ENCODE data around the gene TCTN3. TPM values are rescaled to one million over a fixed set of nuclear protein-coding genes. Genes with fewer than 3 reads are reported as not detected.
"Not testable (repeated sequence)": the region's sequence is repeated elsewhere in the genome, so short reads cannot be mapped to it uniquely, and the experiment has no call there.

The TCTN3 gene
- total and polyA plus RNA-seq, 10 of the 15 experiments (the other 5 are each of a cell fraction or from before 2014, with no cell fraction given) = 20.0 to 48.7 (median 29.1) TPM

- BruUV-seq (replicated peaks) = no TSS peak
- SMC1A ChIA-PET (ENCODE audit: uncharacterized antibody, unreplicated experiment) = interaction anchor here (0.6 kb wide), 1 partner anchor 39 kb away, joined by 4 read pairs; no protein-coding TSS in a partner anchor
- WGBS (ENCODE audit: insufficient coverage, insufficient replicate concordance, low lambda C conversion rate, missing lambda C conversion rate) = 96% methylated on average over 1 of the region's 1 CpG
- Histone ChIP-seq H3K79me2 (ENCODE audit: control insufficient read depth, insufficient read depth, low read length) (no peaks in the 10 kb centered on the region), H4K20me1 (ENCODE audit: control insufficient read depth, insufficient read depth) (no peaks in the 10 kb centered on the region), H3K27me3 (replicated peaks in 1 of 2; ENCODE audit: control insufficient read depth in 2 of 2, insufficient read depth in 2 of 2, low read length in 1 of 2) (no peaks in the 10 kb centered on the region), H3K4me1 (ENCODE audit: control insufficient read depth, insufficient read depth, low read length) (no peaks in the 10 kb centered on the region), H3K9me3 (replicated peaks; ENCODE audit: control insufficient read depth, insufficient read depth, low read length) (no peaks in the 10 kb centered on the region), H3K4me2 (ENCODE audit: control insufficient read depth, insufficient read depth) (no peak overlapping the region), H3K4me3 (no peak overlapping the region), H3K36me3 (ENCODE audit: control insufficient read depth in 2 of 2, insufficient read depth in 2 of 2, low read length in 1 of 2) (peaks cover 0 to 6% of the 10 kb centered on the region in 2 experiments; a peak in 3 of 4 replicates), H3K9ac (ENCODE audit: control insufficient read depth, insufficient read depth, low read length) (no peak overlapping the region), H2AFZ (ENCODE audit: control insufficient read depth, low read depth, low read length) (no peak overlapping the region), H3K27ac (ENCODE audit: control insufficient read depth, insufficient read depth) (no peak overlapping the region)
- POLR2A ChIA-PET = no interaction called here
- ATAC-seq = no peak
- intact Hi-C loops (cut with micrococcal nuclease; ENCODE audit: unreplicated experiment) (no loop called here), in situ Hi-C loops (cut with MboI) (no loop called here)
- peak; percentile 70 for FAIRE-seq
- TF ChIP-seq CREM (IDR thresholded peaks at IDR 0.05; ENCODE audit: low read depth) (no peak), ZNF24 (IDR thresholded peaks at IDR 0.05) (peak; percentile 91), NFYA (IDR thresholded peaks at IDR 0.05; ENCODE audit: borderline replicate concordance, low read depth, low read length) (no peak), TCF3 (IDR thresholded peaks at IDR 0.05; ENCODE audit: borderline replicate concordance, insufficient read depth, low read depth, low read length) (no peak)
- DNase-seq (ENCODE audit: low read depth, low spot score) = no peak
- CTCF ChIA-PET = no interaction called here
- RAD21 ChIA-PET (ENCODE audit: unreplicated experiment) = no interaction called here
Observed at GRCh38 chr10:95674643-95675042, 19.1 kb downstream of the TCTN3 start.

- BruUV-seq (replicated peaks); ATAC-seq; in situ Hi-C loops (cut with MboI); H3K4me1 ChIP-seq (ENCODE audit: control insufficient read depth, insufficient read depth, low read length); H4K20me1 ChIP-seq (ENCODE audit: control insufficient read depth, insufficient read depth); DNase-seq (ENCODE audit: low read depth, low spot score); H2AFZ ChIP-seq (ENCODE audit: control insufficient read depth, low read depth, low read length); H3K36me3 ChIP-seq (ENCODE audit: control insufficient read depth in 2 of 2, insufficient read depth in 2 of 2, low read length in 1 of 2); FAIRE-seq; H3K79me2 ChIP-seq (ENCODE audit: control insufficient read depth, insufficient read depth, low read length); H3K27ac ChIP-seq (ENCODE audit: control insufficient read depth, insufficient read depth); H3K4me2 ChIP-seq (ENCODE audit: control insufficient read depth, insufficient read depth); H3K9me3 ChIP-seq (replicated peaks; ENCODE audit: control insufficient read depth, insufficient read depth, low read length); H3K27me3 ChIP-seq (replicated peaks in 1 of 2; ENCODE audit: control insufficient read depth in 2 of 2, insufficient read depth in 2 of 2, low read length in 1 of 2); H3K9ac ChIP-seq (ENCODE audit: control insufficient read depth, insufficient read depth, low read length); intact Hi-C loops (cut with micrococcal nuclease; ENCODE audit: unreplicated experiment); H3K4me3 ChIP-seq; RAD21 ChIA-PET (ENCODE audit: unreplicated experiment); POLR2A ChIA-PET: not testable (repeated sequence)
- 98% methylated on average over 7 of the region's 7 CpGs for WGBS (ENCODE audit: insufficient coverage, insufficient replicate concordance, low lambda C conversion rate, missing lambda C conversion rate)
- ChIA-PET SMC1A (ENCODE audit: uncharacterized antibody, unreplicated experiment) (interaction anchor here (0.7 kb wide), 1 partner anchor 192 kb away, joined by 3 read pairs; no protein-coding TSS in a partner anchor), CTCF (interaction anchor here (1.1 to 1.2 kb wide), 2 partner anchors 20 to 191 kb away, joined by 3 to 4 read pairs; no protein-coding TSS in a partner anchor)
Observed at GRCh38 chr10:95672641-95673040, 21.1 kb downstream of the TCTN3 start.

All from GM12878 (cell line).